ENCODE measurements around the gene KCNMA1.

KCNMA1 gene

DNA sequence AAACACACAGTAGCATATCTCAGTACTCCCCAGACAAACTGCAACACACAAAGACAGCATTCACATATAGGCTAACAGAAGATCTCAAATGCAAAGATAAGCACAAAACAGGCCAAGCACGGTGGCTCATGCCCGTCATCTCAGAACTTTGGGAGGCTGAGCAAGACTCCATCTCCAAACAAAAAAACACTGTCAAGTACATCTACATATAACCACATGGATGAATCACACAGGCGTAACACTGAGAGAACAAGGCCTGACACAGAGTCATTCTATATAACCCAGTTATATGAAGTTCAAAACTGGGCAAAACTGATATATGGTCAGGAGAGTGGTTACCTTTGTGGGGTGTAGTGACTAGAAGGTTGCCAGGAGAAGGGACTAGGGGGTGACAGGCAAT lies 506.4 kb downstream of the KCNMA1 start:
- Histone ChIP-seq H3K4me3 (ENCODE audit: insufficient read depth, low read depth, low read length) (no peak overlapping the region), H3K36me3 (ENCODE audit: control insufficient read depth, insufficient read depth, low read length) (no peaks in the 10 kb centered on the region), H3K27ac (ENCODE audit: insufficient read depth, low read depth, low read length, poor library complexity, severe bottlenecking) (no peak overlapping the region), H3K4me1 (ENCODE audit: control insufficient read depth, insufficient read depth, low read length) (no peaks in the 10 kb centered on the region), H3K27me3 (ENCODE audit: control insufficient read depth, insufficient read depth, low read length, poor library complexity, severe bottlenecking) (peaks cover 4% of the 10 kb centered on the region), H3K9me3 (ENCODE audit: control insufficient read depth, low read length) (no peaks in the 10 kb centered on the region)
- whole genome bisulfite sequencing, 2 experiments: 90 to 96% methylated on average over 3 of the region's 3 CpGs

DNA sequence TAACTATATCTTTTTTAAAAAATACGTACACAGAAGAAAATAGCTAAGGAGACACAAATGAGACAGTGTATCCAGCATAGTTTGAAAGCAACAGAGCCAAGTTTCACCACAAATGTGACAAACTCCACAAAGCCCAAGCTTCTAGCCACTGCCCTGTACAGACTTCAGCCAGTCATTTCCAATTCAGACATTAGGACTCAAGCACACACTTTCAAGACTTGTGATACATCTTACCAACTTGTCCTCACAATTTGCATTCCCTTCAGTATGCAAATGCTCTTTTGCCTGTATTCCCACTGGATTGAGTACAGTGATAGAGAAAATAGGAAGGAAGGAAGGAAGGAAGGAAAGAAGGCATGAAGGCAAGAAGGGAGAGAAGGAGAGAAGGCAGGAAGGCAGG lies 510.4 kb downstream of the KCNMA1 start:
- H3K9me3 ChIP-seq (ENCODE audit: control insufficient read depth, low read length): no peaks in the 10 kb centered on the region
- H3K36me3 ChIP-seq (ENCODE audit: control insufficient read depth, insufficient read depth, low read length): no peaks in the 10 kb centered on the region
- peaks cover 4% of the 10 kb centered on the region for H3K27me3 ChIP-seq (ENCODE audit: control insufficient read depth, insufficient read depth, low read length, poor library complexity, severe bottlenecking)
- H3K27ac ChIP-seq (ENCODE audit: insufficient read depth, low read depth, low read length, poor library complexity, severe bottlenecking): no peak overlapping the region
- 90 to 100% methylated on average over 1 of the region's 1 CpG for WGBS, 2 experiments
- no peak overlapping the region for H3K4me3 ChIP-seq (ENCODE audit: insufficient read depth, low read depth, low read length)
- H3K4me1 ChIP-seq (ENCODE audit: control insufficient read depth, insufficient read depth, low read length): no peaks in the 10 kb centered on the region

DNA sequence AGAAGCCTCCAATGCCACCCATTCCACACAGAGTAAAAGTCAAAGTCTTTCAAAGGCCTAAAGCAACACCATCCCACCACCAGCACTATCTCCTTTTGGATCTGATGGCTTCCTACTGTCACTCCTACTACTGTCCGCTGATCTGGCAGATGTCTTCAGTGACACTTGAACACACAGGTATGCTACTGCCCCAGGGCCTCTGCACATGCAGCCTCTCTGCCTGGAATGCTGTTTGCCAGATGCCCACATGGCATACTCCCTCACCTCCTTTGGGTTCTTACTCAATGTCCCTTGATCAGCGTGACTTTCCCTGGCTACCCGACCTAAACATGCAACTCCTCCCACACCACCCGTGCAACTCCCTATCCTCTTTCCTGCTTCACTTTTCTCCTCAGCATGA lies 512.4 kb downstream of the KCNMA1 start:
- no peaks in the 10 kb centered on the region for H3K36me3 ChIP-seq (ENCODE audit: control insufficient read depth, insufficient read depth, low read length)
- no peaks in the 10 kb centered on the region for H3K4me1 ChIP-seq (ENCODE audit: control insufficient read depth, insufficient read depth, low read length)
- no peak overlapping the region for H3K27ac ChIP-seq (ENCODE audit: insufficient read depth, low read depth, low read length, poor library complexity, severe bottlenecking)
- H3K4me3 ChIP-seq (ENCODE audit: insufficient read depth, low read depth, low read length): no peak overlapping the region
- H3K27me3 ChIP-seq (ENCODE audit: control insufficient read depth, insufficient read depth, low read length, poor library complexity, severe bottlenecking): no peaks in the 10 kb centered on the region
- 90 to 94% methylated on average over 4 of the region's 4 CpGs for WGBS, 2 experiments
- no peaks in the 10 kb centered on the region for H3K9me3 ChIP-seq (ENCODE audit: control insufficient read depth, low read length)

- Histone ChIP-seq H3K4me3 (ENCODE audit: insufficient read depth, low read depth, low read length) (no peak overlapping the region), H3K27ac (ENCODE audit: insufficient read depth, low read depth, low read length, poor library complexity, severe bottlenecking) (no peak overlapping the region)
- WGBS, 2 experiments: 93 to 99% methylated on average over 4 to 5 of the region's 5 CpGs
Observed at GRCh38 chr10:77123330-77123729, 514.3 kb downstream of the KCNMA1 start.

GRCh38 chr10:77121829-77122228 lies 515.8 kb downstream of the KCNMA1 start:
- Histone ChIP-seq H3K27me3 (ENCODE audit: control insufficient read depth, insufficient read depth, low read length, poor library complexity, severe bottlenecking) (peaks cover 8% of the 10 kb centered on the region), H3K27ac (ENCODE audit: insufficient read depth, low read depth, low read length, poor library complexity, severe bottlenecking) (no peak overlapping the region), H3K9me3 (ENCODE audit: control insufficient read depth, low read length) (no peaks in the 10 kb centered on the region), H3K36me3 (ENCODE audit: control insufficient read depth, insufficient read depth, low read length) (no peaks in the 10 kb centered on the region), H3K4me3 (ENCODE audit: insufficient read depth, low read depth, low read length) (no peak overlapping the region), H3K4me1 (ENCODE audit: control insufficient read depth, insufficient read depth, low read length) (peaks cover 3% of the 10 kb centered on the region)
- WGBS, 2 experiments: 84 to 89% methylated on average over 9 to 10 of the region's 10 CpGs

More at GRCh38 chr10:77123330-77123729, 514.3 kb downstream of the KCNMA1 start:
- H3K9me3 ChIP-seq (ENCODE audit: control insufficient read depth, low read length): no peaks in the 10 kb centered on the region
- peaks cover 4% of the 10 kb centered on the region for H3K27me3 ChIP-seq (ENCODE audit: control insufficient read depth, insufficient read depth, low read length, poor library complexity, severe bottlenecking)
- H3K36me3 ChIP-seq (ENCODE audit: control insufficient read depth, insufficient read depth, low read length): no peaks in the 10 kb centered on the region
- peaks cover 3% of the 10 kb centered on the region for H3K4me1 ChIP-seq (ENCODE audit: control insufficient read depth, insufficient read depth, low read length)

DNA sequence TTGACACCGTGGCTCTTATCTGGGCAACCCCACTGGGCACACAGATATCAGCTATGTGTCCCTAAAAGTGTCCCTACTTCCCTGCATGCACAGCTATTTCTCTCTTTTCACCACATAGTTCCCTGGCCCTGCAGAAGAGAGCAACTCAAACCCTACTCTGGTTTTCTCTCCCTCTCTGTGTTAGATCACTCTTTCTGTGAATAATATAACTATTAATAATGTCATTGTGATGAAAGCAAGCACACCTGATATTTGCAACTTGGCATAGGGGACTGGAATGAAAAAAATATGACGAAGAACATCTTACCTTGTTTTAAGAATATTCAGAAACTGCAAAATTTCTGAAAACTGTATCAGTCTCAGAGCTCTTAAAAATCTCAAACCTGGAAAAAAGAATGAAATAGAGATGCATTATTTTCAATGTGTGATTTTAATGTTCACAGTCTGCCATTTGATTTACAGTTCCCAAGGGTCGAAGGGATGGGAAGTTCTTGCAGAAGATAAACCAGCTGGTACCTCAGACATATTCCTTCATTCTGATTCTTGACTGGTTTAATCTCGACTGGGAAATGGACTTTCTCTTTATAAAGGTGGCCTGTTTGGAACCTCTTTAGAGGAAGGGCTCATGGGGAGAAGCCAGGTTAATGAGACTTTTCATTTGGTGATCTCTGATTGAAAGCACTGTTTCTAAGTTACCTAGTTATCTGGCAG lies 516.8 kb downstream of the KCNMA1 start:
- 86 to 92% methylated on average over 4 of the region's 4 CpGs for WGBS, 2 experiments
- Histone ChIP-seq H3K4me1 (ENCODE audit: control insufficient read depth, insufficient read depth, low read length) (peaks cover 3% of the 10 kb centered on the region), H3K27ac (ENCODE audit: insufficient read depth, low read depth, low read length, poor library complexity, severe bottlenecking) (no peak overlapping the region), H3K36me3 (ENCODE audit: control insufficient read depth, insufficient read depth, low read length) (no peaks in the 10 kb centered on the region), H3K9me3 (ENCODE audit: control insufficient read depth, low read length) (no peaks in the 10 kb centered on the region), H3K27me3 (ENCODE audit: control insufficient read depth, insufficient read depth, low read length, poor library complexity, severe bottlenecking) (peaks cover 15% of the 10 kb centered on the region), H3K4me3 (ENCODE audit: insufficient read depth, low read depth, low read length) (no peak overlapping the region)

- Histone ChIP-seq H3K9me3 (ENCODE audit: control insufficient read depth, low read length) (no peaks in the 10 kb centered on the region), H3K27ac (ENCODE audit: insufficient read depth, low read depth, low read length, poor library complexity, severe bottlenecking) (no peak overlapping the region), H3K4me3 (ENCODE audit: insufficient read depth, low read depth, low read length) (no peak overlapping the region), H3K36me3 (ENCODE audit: control insufficient read depth, insufficient read depth, low read length) (no peaks in the 10 kb centered on the region), H3K4me1 (ENCODE audit: control insufficient read depth, insufficient read depth, low read length) (peaks cover 4% of the 10 kb centered on the region), H3K27me3 (ENCODE audit: control insufficient read depth, insufficient read depth, low read length, poor library complexity, severe bottlenecking) (peaks cover 15% of the 10 kb centered on the region)
- 92 to 96% methylated on average over 4 of the region's 4 CpGs for WGBS, 2 experiments
Observed at GRCh38 chr10:77120012-77120411, 517.6 kb downstream of the KCNMA1 start.

GRCh38 chr10:77118603-77119282 lies 518.9 kb downstream of the KCNMA1 start:
- 72 to 75% methylated on average over 8 of the region's 8 CpGs for WGBS, 2 experiments
- Histone ChIP-seq H3K27ac (ENCODE audit: insufficient read depth, low read depth, low read length, poor library complexity, severe bottlenecking) (no peak overlapping the region), H3K4me3 (ENCODE audit: insufficient read depth, low read depth, low read length) (no peak overlapping the region), H3K27me3 (ENCODE audit: control insufficient read depth, insufficient read depth, low read length, poor library complexity, severe bottlenecking) (peaks cover 15% of the 10 kb centered on the region), H3K9me3 (ENCODE audit: control insufficient read depth, low read length) (no peaks in the 10 kb centered on the region), H3K4me1 (ENCODE audit: control insufficient read depth, insufficient read depth, low read length) (peaks cover 13% of the 10 kb centered on the region), H3K36me3 (ENCODE audit: control insufficient read depth, insufficient read depth, low read length) (no peaks in the 10 kb centered on the region)

- H3K27ac ChIP-seq (ENCODE audit: insufficient read depth, low read depth, low read length, poor library complexity, severe bottlenecking): no peak overlapping the region
- H3K9me3 ChIP-seq (ENCODE audit: control insufficient read depth, low read length): no peaks in the 10 kb centered on the region
- 88 to 98% methylated on average over 1 to 2 of the region's 2 CpGs for WGBS, 2 experiments
- H3K36me3 ChIP-seq (ENCODE audit: control insufficient read depth, insufficient read depth, low read length): no peaks in the 10 kb centered on the region
- peaks cover 15% of the 10 kb centered on the region for H3K27me3 ChIP-seq (ENCODE audit: control insufficient read depth, insufficient read depth, low read length, poor library complexity, severe bottlenecking)
- H3K4me1 ChIP-seq (ENCODE audit: control insufficient read depth, insufficient read depth, low read length): peaks cover 13% of the 10 kb centered on the region
- H3K4me3 ChIP-seq (ENCODE audit: insufficient read depth, low read depth, low read length): no peak overlapping the region
Observed at GRCh38 chr10:77117501-77117900, 520.1 kb downstream of the KCNMA1 start.

- H3K4me3 ChIP-seq (ENCODE audit: insufficient read depth, low read depth, low read length): no peak overlapping the region
- peaks cover 15% of the 10 kb centered on the region for H3K27me3 ChIP-seq (ENCODE audit: control insufficient read depth, insufficient read depth, low read length, poor library complexity, severe bottlenecking)
- 93 to 97% methylated on average over 2 of the region's 2 CpGs for WGBS, 2 experiments
- no peaks in the 10 kb centered on the region for H3K9me3 ChIP-seq (ENCODE audit: control insufficient read depth, low read length)
- H3K4me1 ChIP-seq (ENCODE audit: control insufficient read depth, insufficient read depth, low read length): peaks cover 13% of the 10 kb centered on the region
- H3K36me3 ChIP-seq (ENCODE audit: control insufficient read depth, insufficient read depth, low read length): no peaks in the 10 kb centered on the region
- no peak overlapping the region for H3K27ac ChIP-seq (ENCODE audit: insufficient read depth, low read depth, low read length, poor library complexity, severe bottlenecking)
Observed at GRCh38 chr10:77116904-77117303, 520.7 kb downstream of the KCNMA1 start.

All from ectodermal cell (in vitro differentiated cells).